Calu3 (cell line): Measurements from ENCODE around the gene NDUFB10. TPM values are rescaled to one million over a fixed set of nuclear protein-coding genes. Genes with fewer than 3 reads are reported as not detected.

Experiments
- BruUV-seq: library from RNA; stranded (reverse); fragments of 400-500 nt; replicated peaks from 2 replicates; lab custom pipeline; 2021; lab: Mats Ljungman, UMichigan
- CTCF ChIA-PET: fragments of 300-600 bp; sonication (Branson Sonifier 250); formaldehyde crosslinking; loops from one replicate; lab custom pipeline; 2022; ENCODE audit warnings: antibody characterized with exemption; lab: Charles Lee
- DNase-seq: peaks from one replicate; pipeline ENCODE4 v3.0.0; 2022
- H3K27ac Mint-ChIP-seq: one replicate; pipeline ENCODE4 v1.8.0; 2022; ENCODE audit warnings: mixed read lengths; ENCODE audit not compliant: unreplicated experiment
- H3K27me3 Mint-ChIP-seq: one replicate; pipeline ENCODE4 v1.8.0; 2022; ENCODE audit warnings: mixed read lengths; ENCODE audit not compliant: unreplicated experiment
- H3K36me3 Mint-ChIP-seq: one replicate; pipeline ENCODE4 v1.8.0; 2022; ENCODE audit warnings: mild to moderate bottlenecking, moderate library complexity, mixed read lengths; ENCODE audit not compliant: insufficient read depth, unreplicated experiment
- H3K4me1 Mint-ChIP-seq: one replicate; pipeline ENCODE4 v1.8.0; 2022; ENCODE audit warnings: mild to moderate bottlenecking, low read depth, mixed read lengths; ENCODE audit not compliant: unreplicated experiment
- H3K4me3 Mint-ChIP-seq: one replicate; pipeline ENCODE4 v1.8.0; 2022; ENCODE audit warnings: mild to moderate bottlenecking, low read depth, moderate library complexity, mixed read lengths; ENCODE audit not compliant: unreplicated experiment
- H3K9me3 Mint-ChIP-seq: one replicate; pipeline ENCODE4 v1.8.0; 2022; ENCODE audit warnings: low read depth, mixed read lengths; ENCODE audit not compliant: unreplicated experiment
- CTCF ChIP-seq: fragments of 200-600 bp; IDR thresholded peaks from one replicate; pipeline ENCODE4 v1.8.0; 2022; ENCODE audit warnings: antibody characterized with exemption; ENCODE audit not compliant: unreplicated experiment
- intact Hi-C: fragments of 100-400 bp; cut with micrococcal nuclease; formaldehyde crosslinking; loops from one replicate; pipeline ENCODE4 v1.10.0; 2022; ENCODE audit not compliant: unreplicated experiment
- total RNA-seq: library from RNA; stranded (reverse); gene quantifications from 2 replicates; pipeline ENCODE4 v1.2.3, GENCODE V29; 2022

The NDUFB10 gene
- total RNA-seq, 1 experiment from 2014 or later, result 148 TPM

- no peak for TF ChIP-seq CTCF
- DNase-seq, result peak; percentile 100
- H3K36me3 Mint-ChIP-seq, result peaks cover 67% of the 10 kb centered on the region
- H3K27ac Mint-ChIP-seq, result peak within 1 kb of the TSS; percentile 68
- peak within 1 kb of the TSS; percentile 74 for H3K4me3 Mint-ChIP-seq
- H3K9me3 Mint-ChIP-seq, result no peaks in the 10 kb centered on the region
- TSS peak; percentile 84 for BruUV-seq
- CTCF ChIA-PET, result interaction anchor here (0.6 to 1.5 kb wide), 7 partner anchors 17 to 338 kb away, joined by 3 to 7 read pairs (median 3); no protein-coding TSS in a partner anchor
- intact Hi-C loops, result no loop called here
- H3K4me1 Mint-ChIP-seq, result peaks cover 26% of the 10 kb centered on the region
- H3K27me3 Mint-ChIP-seq, result no peaks in the 10 kb centered on the region
Observed at GRCh38 chr16:1964506-1965395, 5.4 kb downstream of the NDUFB10 start, which contains the start of gene RPS2. RPS2 (minus strand) TSS chr16:1964826; CDS start chr16:1964625, 201 bp downstream.

- no peak for DNase-seq
- CTCF ChIA-PET, result interaction anchor here (1.0 to 1.5 kb wide), 2 partner anchors 17 to 38 kb away, joined by 3 to 5 read pairs; no protein-coding TSS in a partner anchor
- BruUV-seq, result no TSS peak
Observed at GRCh38 chr16:1965396-1966001, 6.2 kb downstream of the NDUFB10 start.

GRCh38 chr16:1966460-1966859, 7.1 kb downstream of the NDUFB10 start, which contains the start of gene RNF151:
RNF151 (plus strand) TSS chr16:1966856; CDS start chr16:1966882, 26 bp downstream.
- intact Hi-C loops, result no loop called here
- H3K4me3 Mint-ChIP-seq, result peak within 1 kb of the TSS; percentile 74
- peaks cover 16% of the 10 kb centered on the region for H3K4me1 Mint-ChIP-seq
- TF ChIP-seq CTCF, result no peak
- peak within 1 kb of the TSS; percentile 68 for H3K27ac Mint-ChIP-seq
- no peak for DNase-seq
- H3K36me3 Mint-ChIP-seq, result peaks cover 58% of the 10 kb centered on the region
- no TSS peak for BruUV-seq
- CTCF ChIA-PET, result interaction anchor here (0.6 kb wide), 1 partner anchor 319 kb away, joined by 8 read pairs; no protein-coding TSS in a partner anchor
- no peaks in the 10 kb centered on the region for H3K27me3 Mint-ChIP-seq
- no peaks in the 10 kb centered on the region for H3K9me3 Mint-ChIP-seq

More at GRCh38 chr16:1965396-1966001, 6.2 kb downstream of the NDUFB10 start:
- Mint-ChIP-seq H3K27ac (peak overlapping the region; percentile 68), H3K9me3 (no peaks in the 10 kb centered on the region), H3K27me3 (no peaks in the 10 kb centered on the region), H3K4me3 (peak overlapping the region; percentile 74), H3K4me1 (peaks cover 26% of the 10 kb centered on the region), H3K36me3 (peaks cover 60% of the 10 kb centered on the region)
- intact Hi-C loops, result no loop called here
- TF ChIP-seq CTCF, result no peak

- Mint-ChIP-seq H3K36me3 (peaks cover 58% of the 10 kb centered on the region), H3K27ac (no peak overlapping the region), H3K4me1 (peaks cover 17% of the 10 kb centered on the region), H3K4me3 (no peak overlapping the region), H3K27me3 (no peaks in the 10 kb centered on the region), H3K9me3 (no peaks in the 10 kb centered on the region)
- no TSS peak for BruUV-seq
- DNase-seq, result no peak
- TF ChIP-seq CTCF, result no peak
- CTCF ChIA-PET, result no interaction called here
- intact Hi-C loops, result no loop called here
Observed at GRCh38 chr16:1968146-1968953, 9.0 kb downstream of the NDUFB10 start.
